ENCODE results near the gene RAB26. TPM values are rescaled to one million over a fixed set of nuclear protein-coding genes. Genes with fewer than 3 reads are reported as not detected.

Gene RAB26
- under 1 TPM in 1 of 2 experiments, not detected in 1; 0.15 TPM for total RNA-seq

GRCh38 chr16:2147981-2148671 lies at the start of gene RAB26:
RAB26 (plus strand) TSS chr16:2148625; CDS start chr16:2148784, 159 bp downstream.

GRCh38 chr16:2135770-2136490 lies 12.5 kb upstream of the RAB26 start, which contains the start of gene PKD1:
PKD1 (minus strand) TSS chr16:2135898; CDS start chr16:2135689, 209 bp downstream.

GRCh38 chr16:2155091-2155950 lies 6.9 kb downstream of the RAB26 start, which contains the start of gene TRAF7:
TRAF7 (plus strand) TSS chr16:2155782; CDS start chr16:2163921, 8,139 bp downstream.

GRCh38 chr16:2196162-2196980 lies 47.9 kb downstream of the RAB26 start, which contains the start of gene CASKIN1:
CASKIN1 (minus strand) TSS chr16:2196605; CDS start chr16:2196432, 173 bp downstream.

Small RNAs within 50 kb of the gene (microRNA-seq; reads per million reads assigned to microRNA genes)
- not detected for gene MIR3180-5 (ENCODE audit: borderline microRNAs expressed, borderline replicate concordance)
- not detected for gene MIR4516 (ENCODE audit: borderline microRNAs expressed, borderline replicate concordance)
- not detected for gene MIR6511B1 (ENCODE audit: borderline microRNAs expressed, borderline replicate concordance)

Other genes with a start within 250 kb of the RAB26 start
- not detected for gene HS3ST6, start 230.2 kb upstream of the RAB26 start, total RNA-seq
- 10 to 100 TPM; 13.7 to 13.8 TPM for gene MSRB1, start 205.4 kb upstream of the RAB26 start, total RNA-seq
- gene RPL3L, start 193.9 kb upstream of the RAB26 start, total RNA-seq: not detected
- 100 to 1,000 TPM; 110 to 120 TPM for gene NDUFB10, start 189.1 kb upstream of the RAB26 start, total RNA-seq
- gene RPS2, start 183.8 kb upstream of the RAB26 start, total RNA-seq: 1,000 to 10,000 TPM; 3,275 to 3,410 TPM
- not detected for gene RNF151, start 181.8 kb upstream of the RAB26 start, total RNA-seq
- 10 to 100 TPM; 24.4 to 27.4 TPM for gene TBL3, start 176.6 kb upstream of the RAB26 start, total RNA-seq
- gene NOXO1, start 167.2 kb upstream of the RAB26 start, total RNA-seq: under 1 TPM; 0.40 to 0.77 TPM
- gene GFER, start 164.4 kb upstream of the RAB26 start, total RNA-seq: 10 to 100 TPM; 26.6 to 27.3 TPM
- gene SYNGR3, start 158.7 kb upstream of the RAB26 start, total RNA-seq: 1 to 10 TPM; 2.2 to 2.8 TPM
- 10 to 100 TPM; 51.5 to 52.2 TPM for gene ZNF598, start 138.8 kb upstream of the RAB26 start, total RNA-seq
- under 1 TPM; 0.24 to 0.48 TPM for gene NPW, start 128.8 kb upstream of the RAB26 start, total RNA-seq
- 1 to 10 TPM; 2.8 to 3.2 TPM for gene NHERF2, start 121.7 kb upstream of the RAB26 start, total RNA-seq
- gene NTHL1, start 100.8 kb upstream of the RAB26 start, total RNA-seq: 10 to 100 TPM; 21.4 to 21.8 TPM
- gene TSC2, start 100.6 kb upstream of the RAB26 start, total RNA-seq: 100 to 1,000 TPM; 106 to 109 TPM
- 10 to 100 TPM; 66.5 to 78.0 TPM for gene PKD1, start 12.7 kb upstream of the RAB26 start, total RNA-seq
- gene TRAF7, start 7.2 kb downstream of the RAB26 start, total RNA-seq: 10 to 100 TPM; 57.4 to 58.9 TPM
- under 1 TPM; 0.28 to 0.39 TPM for gene CASKIN1, start 48.0 kb downstream of the RAB26 start, total RNA-seq
- gene MLST8, start 56.8 kb downstream of the RAB26 start, total RNA-seq: 10 to 100 TPM; 30.6 to 34.2 TPM
- 10 to 100 TPM; 11.9 to 12.7 TPM for gene BRICD5, start 62.2 kb downstream of the RAB26 start, total RNA-seq
- 10 to 100 TPM; 17.4 to 17.5 TPM for gene PGP, start 66.2 kb downstream of the RAB26 start, total RNA-seq
- gene E4F1, start 75.0 kb downstream of the RAB26 start, total RNA-seq: 10 to 100 TPM; 30.1 to 31.5 TPM
- gene DNASE1L2, start 87.8 kb downstream of the RAB26 start, total RNA-seq: 1 to 10 TPM; 2.6 to 2.8 TPM
- 10 to 100 TPM; 30.7 to 35.4 TPM for gene ECI1, start 103.0 kb downstream of the RAB26 start, total RNA-seq
- 100 to 1,000 TPM; 185 to 190 TPM for gene RNPS1, start 119.5 kb downstream of the RAB26 start, total RNA-seq
- 1 to 10 TPM; 3.8 TPM for gene ABCA3, start 192.1 kb downstream of the RAB26 start, total RNA-seq